HepG2 (cell line): Measurements from ENCODE around the gene C16orf78.

Source experiments
- CHD2 ChIP-seq: IDR thresholded peaks from 2 replicates; pipeline ENCODE4 v1.6.1; 2011; ENCODE audit warnings: low read depth, low read length, improper control_type of control experiment
- GTF2F1 ChIP-seq: fragments of 150-350 bp; IDR thresholded peaks from 2 replicates; pipeline ENCODE4 v1.6.1; 2014; ENCODE audit warnings: low read length
- HDAC2 ChIP-seq: sonication (generic); formaldehyde crosslinking; IDR thresholded peaks from 2 replicates; pipeline ENCODE4 v1.4.0; 2020; ENCODE audit warnings: missing genetic modification reagents
- IKZF5 ChIP-seq: IDR thresholded peaks from 2 replicates; pipeline ENCODE4 v1.6.1; 2018; ENCODE audit warnings: missing genetic modification reagents, mild to moderate bottlenecking, missing compliant biosample characterization
- SETDB1 ChIP-seq: sonication (generic); formaldehyde crosslinking; IDR thresholded peaks from 2 replicates; pipeline ENCODE4 v1.5.1; 2020; ENCODE audit warnings: missing genetic modification reagents, mild to moderate bottlenecking, borderline replicate concordance
- ZBTB49 ChIP-seq: sonication (generic); formaldehyde crosslinking; IDR thresholded peaks from 2 replicates; pipeline ENCODE4 v1.4.0; 2020; ENCODE audit warnings: missing genetic modification reagents, borderline replicate concordance
- ZNF512 ChIP-seq: sonication (generic); formaldehyde crosslinking; IDR thresholded peaks from 2 replicates; pipeline ENCODE4 v1.4.0; 2020; ENCODE audit warnings: mild to moderate bottlenecking, missing genetic modification reagents
- ZNF530 ChIP-seq: sonication (generic); formaldehyde crosslinking; IDR thresholded peaks from 2 replicates; pipeline ENCODE4 v1.5.0; 2020; ENCODE audit warnings: low read depth, mild to moderate bottlenecking, missing genetic modification reagents
- ZNF674 ChIP-seq: sonication (generic); formaldehyde crosslinking; IDR thresholded peaks from 2 replicates; pipeline ENCODE4 v1.5.0; 2020; ENCODE audit warnings: low read depth, mild to moderate bottlenecking, missing genetic modification reagents
- ZZZ3 ChIP-seq: sonication (generic); formaldehyde crosslinking; IDR thresholded peaks from 2 replicates; pipeline ENCODE4 v1.4.0; 2020; ENCODE audit warnings: missing genetic modification reagents, mild to moderate bottlenecking, borderline replicate concordance
- TF ChIP-seq, protein P1 (sequence below): sonication (generic); formaldehyde crosslinking; IDR thresholded peaks from 2 replicates; pipeline ENCODE4 v1.4.0; 2020; ENCODE audit warnings: missing genetic modification reagents
- TF ChIP-seq, protein P2 (sequence below): sonication (generic); formaldehyde crosslinking; IDR thresholded peaks from 2 replicates; pipeline ENCODE4 v1.5.0; 2020; ENCODE audit warnings: mild to moderate bottlenecking, missing genetic modification reagents, moderate library complexity

DNA sequence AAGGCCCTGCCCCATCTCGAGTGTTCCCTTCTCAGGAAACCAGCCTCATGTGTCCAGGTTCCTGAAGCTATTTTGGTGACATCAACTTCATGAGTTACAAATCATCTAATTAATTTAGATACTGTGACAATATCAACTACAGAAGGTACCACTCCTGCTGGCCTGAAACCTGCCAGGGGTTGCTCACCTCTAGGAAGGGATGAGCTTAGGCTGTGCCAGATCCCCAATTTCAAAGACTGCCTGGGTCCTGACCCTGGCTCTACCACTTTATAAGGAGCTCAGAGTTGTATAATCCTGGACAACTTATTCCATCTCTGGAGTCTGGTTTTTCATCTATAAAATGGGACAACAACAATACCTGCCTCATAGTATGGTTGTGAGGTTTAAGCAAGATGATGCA is 5.2 kb downstream of the C16orf78 start:
- TF ChIP-seq, protein P1, sequence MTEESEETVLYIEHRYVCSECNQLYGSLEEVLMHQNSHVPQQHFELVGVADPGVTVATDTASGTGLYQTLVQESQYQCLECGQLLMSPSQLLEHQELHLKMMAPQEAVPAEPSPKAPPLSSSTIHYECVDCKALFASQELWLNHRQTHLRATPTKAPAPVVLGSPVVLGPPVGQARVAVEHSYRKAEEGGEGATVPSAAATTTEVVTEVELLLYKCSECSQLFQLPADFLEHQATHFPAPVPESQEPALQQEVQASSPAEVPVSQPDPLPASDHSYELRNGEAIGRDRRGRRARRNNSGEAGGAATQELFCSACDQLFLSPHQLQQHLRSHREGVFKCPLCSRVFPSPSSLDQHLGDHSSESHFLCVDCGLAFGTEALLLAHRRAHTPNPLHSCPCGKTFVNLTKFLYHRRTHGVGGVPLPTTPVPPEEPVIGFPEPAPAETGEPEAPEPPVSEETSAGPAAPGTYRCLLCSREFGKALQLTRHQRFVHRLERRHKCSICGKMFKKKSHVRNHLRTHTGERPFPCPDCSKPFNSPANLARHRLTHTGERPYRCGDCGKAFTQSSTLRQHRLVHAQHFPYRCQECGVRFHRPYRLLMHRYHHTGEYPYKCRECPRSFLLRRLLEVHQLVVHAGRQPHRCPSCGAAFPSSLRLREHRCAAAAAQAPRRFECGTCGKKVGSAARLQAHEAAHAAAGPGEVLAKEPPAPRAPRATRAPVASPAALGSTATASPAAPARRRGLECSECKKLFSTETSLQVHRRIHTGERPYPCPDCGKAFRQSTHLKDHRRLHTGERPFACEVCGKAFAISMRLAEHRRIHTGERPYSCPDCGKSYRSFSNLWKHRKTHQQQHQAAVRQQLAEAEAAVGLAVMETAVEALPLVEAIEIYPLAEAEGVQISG (CRISPR knock-in tag) = no peak
- no peak for TF ChIP-seq ZNF530 (CRISPR knock-in tag)
- TF ChIP-seq GTF2F1 = no peak
- TF ChIP-seq CHD2 = no peak
- TF ChIP-seq ZNF674 = no peak
- no peak for TF ChIP-seq ZZZ3
- no peak for TF ChIP-seq ZNF512
- TF ChIP-seq IKZF5 (CRISPR knock-in tag) = no peak
- TF ChIP-seq SETDB1 (CRISPR knock-in tag) = no peak
- TF ChIP-seq HDAC2 (CRISPR knock-in tag) = no peak
- TF ChIP-seq ZBTB49 (CRISPR knock-in tag) = no peak
- TF ChIP-seq, protein P2, sequence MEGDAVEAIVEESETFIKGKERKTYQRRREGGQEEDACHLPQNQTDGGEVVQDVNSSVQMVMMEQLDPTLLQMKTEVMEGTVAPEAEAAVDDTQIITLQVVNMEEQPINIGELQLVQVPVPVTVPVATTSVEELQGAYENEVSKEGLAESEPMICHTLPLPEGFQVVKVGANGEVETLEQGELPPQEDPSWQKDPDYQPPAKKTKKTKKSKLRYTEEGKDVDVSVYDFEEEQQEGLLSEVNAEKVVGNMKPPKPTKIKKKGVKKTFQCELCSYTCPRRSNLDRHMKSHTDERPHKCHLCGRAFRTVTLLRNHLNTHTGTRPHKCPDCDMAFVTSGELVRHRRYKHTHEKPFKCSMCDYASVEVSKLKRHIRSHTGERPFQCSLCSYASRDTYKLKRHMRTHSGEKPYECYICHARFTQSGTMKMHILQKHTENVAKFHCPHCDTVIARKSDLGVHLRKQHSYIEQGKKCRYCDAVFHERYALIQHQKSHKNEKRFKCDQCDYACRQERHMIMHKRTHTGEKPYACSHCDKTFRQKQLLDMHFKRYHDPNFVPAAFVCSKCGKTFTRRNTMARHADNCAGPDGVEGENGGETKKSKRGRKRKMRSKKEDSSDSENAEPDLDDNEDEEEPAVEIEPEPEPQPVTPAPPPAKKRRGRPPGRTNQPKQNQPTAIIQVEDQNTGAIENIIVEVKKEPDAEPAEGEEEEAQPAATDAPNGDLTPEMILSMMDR = no peak
